Nucleus accumbens (tissue), 56 donors: ENCODE results near the gene GNB3.

ENCODE experiments used
- DNase-seq, 56 donors: peaks; one replicate each; lab custom pipeline; 2025; lab: John Stamatoyannopoulos, UW

Gene GNB3

DNA sequence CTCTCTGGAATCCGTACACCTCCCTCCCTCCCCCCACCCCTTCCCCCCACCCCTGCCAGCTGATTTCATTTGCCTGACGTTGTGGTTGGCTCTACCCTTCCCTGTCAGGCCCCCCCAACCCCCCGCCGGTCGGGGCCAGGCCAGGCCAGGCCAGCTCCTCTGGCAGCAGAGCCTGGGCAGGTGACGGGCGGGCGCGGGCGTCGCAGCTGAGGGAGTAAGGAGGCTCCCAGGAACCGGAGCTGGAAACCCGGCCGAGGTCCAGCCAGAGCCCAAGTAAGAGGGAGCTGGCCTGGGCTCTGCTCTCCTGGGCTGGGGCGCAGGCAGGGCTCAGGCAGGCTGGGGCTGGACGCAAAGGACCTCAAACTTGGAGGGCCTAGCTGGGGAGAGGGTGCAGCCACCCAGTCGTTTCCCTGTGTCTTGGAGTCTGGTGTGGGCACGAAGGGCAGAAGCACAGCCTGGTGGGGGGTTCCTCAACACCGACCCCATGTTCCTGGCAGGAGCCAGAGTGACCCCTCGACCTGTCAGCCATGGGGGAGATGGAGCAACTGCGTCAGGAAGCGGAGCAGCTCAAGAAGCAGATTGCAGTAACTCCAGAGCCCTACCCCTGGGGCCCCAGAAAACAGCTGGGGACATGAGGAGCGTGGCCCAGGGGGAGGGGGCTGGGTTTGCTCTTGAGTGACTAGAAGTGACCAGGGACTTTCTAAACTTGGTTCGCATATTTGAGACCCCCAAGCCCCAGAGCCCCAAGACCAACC lies at the start of gene GNB3:
GNB3 (plus strand) TSS at position 165 of the 755 bp plus-strand sequence; CDS start at position 528, 363 bp downstream.
- DNase-seq, result no peak

DNA sequence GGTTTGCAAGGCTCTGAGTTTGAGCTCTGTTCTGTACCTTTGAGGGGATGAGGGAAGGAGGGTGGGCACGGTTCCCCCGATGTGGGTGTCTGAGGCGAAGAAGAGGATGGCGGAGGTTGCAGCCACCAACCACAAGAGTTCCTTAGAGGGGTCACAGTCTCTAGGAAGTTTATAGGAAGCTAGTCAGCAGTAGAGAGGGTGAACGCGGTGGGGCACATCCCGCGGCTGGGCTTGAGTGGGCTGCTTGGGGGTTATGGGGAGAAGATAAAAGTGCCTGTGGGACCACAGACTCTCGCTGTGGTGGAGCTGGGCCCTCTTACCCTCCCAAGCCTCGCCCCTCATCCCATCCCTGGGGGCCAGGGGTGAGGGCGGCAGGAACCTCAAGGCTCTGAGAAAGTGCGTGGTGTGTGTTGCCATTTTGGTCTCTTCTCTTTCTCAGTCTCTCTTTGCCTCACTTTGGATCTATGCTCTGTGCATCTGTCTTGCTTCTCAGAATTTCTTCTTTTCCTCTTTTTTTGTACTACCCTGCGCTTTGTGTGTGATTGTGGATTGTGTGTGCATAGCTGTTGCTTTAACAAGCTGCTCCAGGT lies 48.7 kb upstream of the GNB3 start:
- DNase-seq, result no peak

DNA sequence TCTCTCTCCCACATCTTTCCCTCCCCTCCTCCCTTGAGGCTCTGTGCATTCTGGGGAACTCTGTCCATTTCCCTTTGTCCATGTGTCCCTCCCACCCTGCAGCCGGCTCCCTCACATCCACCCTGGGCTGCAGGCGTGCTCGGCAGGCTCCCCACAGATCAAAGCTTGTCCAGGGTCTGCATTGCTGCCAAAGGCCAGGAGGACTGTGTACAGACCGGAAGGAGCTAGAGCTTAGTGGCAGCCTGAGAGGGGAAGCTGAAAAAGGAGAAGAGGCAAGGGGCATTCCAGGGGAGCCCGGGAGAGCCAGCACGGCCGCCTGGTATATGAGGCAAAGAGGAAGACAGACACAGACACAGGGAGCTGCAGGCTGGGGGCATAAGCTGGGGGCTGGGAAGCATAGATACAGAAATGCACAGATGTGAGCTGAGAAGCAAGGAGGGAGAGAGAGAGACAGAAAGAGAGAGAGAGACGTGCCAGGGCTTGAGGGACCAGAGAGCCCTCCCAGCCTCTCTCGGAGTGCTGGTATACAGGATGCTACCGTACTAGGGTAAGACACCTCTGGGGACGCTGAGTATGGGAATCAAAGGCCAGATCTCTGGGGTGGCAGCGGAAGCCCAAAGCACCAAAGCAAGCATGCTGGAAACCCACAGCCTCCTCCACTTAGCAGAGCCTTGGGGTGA lies 48.1 kb upstream of the GNB3 start:
- peak in 13 of 56 donors; percentile 10 to 38 (median 19) for DNase-seq

DNA sequence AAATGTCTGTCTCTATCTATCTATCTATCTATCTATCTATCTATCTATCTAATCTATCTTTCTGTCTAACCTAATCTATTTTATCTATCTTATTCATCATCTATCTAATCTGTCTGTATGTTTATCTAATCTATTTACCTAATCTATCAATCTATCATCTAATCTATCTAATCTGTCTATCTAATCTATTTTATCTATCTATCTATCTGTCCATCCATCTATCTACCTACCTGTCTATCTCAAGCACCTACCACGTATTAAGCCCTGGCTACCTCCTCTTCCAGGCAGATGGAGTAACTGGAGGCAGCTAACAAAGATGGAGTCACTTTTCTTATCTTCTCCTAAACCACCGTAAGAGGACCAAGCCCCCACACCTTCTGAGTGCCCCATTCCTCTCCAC lies 45.6 kb upstream of the GNB3 start:
- no peak for DNase-seq

DNA sequence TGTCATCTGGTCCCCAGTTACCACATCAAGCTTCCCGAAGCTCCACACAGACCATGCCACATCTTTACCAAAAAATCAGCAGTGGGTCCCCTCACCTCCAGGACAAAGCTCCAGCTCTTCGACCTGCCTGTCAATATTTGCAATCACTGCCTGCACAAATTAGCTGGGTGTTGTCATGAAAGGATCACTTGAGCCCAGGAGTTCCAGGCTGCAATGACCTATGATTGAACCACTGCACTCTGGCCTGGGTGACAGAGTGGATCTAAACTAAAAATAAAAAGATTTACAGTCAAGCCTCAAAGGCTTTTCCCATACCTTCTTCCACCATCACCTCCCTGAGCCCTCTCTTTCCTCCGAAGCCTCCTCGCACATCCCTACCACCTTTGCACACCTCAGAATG lies 44.1 kb upstream of the GNB3 start:
- DNase-seq, result no peak

DNA sequence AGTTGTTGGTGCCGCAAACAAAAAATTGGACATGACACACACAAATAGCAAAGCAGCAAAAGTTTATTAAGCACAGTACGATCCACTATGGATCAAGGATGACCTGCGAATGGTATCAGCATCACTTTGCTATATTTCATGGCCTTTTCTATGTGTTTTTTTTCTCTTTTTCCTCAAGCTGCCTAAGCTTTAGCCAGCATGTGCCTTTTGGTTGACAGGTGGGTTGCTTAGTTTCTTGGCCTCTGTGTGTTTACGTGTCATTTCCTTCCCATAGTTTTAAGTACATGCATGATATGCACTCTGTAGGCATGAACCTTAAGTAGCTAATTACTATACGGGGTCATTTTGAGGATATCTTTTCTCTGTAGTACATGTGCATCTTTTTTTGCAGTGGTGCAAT lies 41.6 kb upstream of the GNB3 start:
- DNase-seq, result no peak

DNA sequence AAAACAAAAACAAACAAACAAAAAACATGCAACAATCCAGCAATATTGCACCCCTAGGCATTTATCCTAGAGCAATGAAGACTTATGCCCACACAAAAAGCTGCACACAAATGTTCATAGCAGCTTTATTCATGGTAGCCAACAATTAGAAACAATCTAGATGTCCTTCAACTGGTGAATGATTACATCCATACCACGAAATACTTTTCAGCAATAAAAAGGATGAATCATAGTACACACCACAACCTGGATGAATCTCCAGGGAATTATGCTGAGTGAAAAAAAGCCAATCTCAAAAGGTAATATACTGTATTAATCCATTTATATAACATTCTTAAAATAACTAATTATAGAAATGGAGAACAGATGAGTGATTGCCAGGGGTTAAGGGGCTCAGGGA lies 33.6 kb upstream of the GNB3 start:
- no peak for DNase-seq

DNA sequence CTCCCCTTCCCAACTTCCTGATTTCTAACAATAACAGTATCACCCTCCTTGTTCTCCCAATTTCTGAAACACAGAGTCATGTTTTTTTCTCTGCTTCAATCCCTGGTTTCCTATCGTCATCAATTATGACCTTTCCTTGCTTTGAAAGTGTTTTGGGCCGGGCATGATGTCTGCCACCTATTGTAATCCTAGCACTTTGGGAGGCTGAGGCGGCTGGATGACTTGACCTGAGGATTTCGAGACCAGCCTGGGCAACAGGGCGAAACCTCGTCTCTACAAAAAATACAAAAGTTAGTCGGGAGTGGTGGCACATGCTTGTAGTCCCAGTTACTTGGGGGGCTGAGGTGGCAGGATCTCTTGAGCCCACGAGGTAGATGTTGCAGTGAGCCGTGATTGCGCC lies 31.7 kb upstream of the GNB3 start:
- no peak for DNase-seq

DNA sequence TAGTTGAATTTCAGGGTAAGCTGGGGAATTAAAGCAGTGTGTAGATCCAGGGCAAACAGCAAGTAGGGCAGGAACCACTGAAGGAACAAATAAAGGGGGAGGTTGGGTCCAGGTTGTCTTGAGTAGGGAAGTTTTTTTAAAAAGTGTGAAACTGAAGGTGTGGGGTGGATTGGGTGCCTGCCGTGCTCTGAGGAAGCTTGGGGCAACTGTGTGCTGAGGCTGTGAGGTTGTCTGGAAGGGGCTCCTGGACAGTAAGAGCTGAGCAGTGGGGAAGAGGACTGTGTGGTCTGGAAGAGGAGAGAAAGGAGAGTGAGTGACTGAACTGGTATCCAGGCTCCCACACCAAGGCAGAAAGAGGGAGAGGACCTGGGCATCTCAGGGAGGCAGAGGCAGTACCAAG lies 30.0 kb upstream of the GNB3 start:
- no peak for DNase-seq

DNA sequence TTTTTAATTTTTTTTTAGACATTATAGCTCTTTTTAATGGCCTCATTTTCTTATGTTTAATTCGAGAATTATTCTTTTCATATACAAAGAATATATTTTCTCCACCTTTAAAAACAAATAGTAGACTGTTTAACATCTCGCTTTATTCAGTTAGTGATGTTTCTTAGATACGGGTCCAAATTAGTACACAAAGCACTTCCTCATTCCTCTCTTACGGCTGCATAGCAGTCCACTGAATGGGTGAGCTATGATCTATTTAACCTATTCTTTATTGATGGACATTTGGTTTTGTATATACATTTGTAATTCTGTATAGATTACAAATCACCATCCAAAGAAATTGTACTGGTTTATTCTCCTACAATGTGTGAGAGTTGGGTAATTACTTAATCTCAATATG lies 27.4 kb upstream of the GNB3 start:
- no peak for DNase-seq

DNA sequence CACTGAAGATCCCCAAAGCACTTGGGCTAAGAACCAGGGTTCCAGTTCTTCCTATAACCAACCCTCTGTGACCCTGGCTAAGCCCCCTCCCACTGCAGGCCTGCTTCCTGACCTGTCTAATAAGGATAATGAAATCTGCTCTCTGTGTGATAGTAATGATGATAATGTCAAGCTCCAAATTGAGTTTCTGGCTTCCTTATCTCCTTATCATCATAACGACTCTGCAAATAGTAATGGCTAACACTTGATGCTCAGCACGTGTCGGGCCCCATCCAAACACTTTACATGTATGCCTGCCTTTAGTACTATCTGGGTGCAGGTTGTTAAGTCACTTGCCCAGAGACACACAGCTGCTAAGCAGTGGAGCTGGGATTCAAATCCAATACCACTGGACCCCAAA lies 24.1 kb upstream of the GNB3 start:
- DNase-seq, result no peak

DNA sequence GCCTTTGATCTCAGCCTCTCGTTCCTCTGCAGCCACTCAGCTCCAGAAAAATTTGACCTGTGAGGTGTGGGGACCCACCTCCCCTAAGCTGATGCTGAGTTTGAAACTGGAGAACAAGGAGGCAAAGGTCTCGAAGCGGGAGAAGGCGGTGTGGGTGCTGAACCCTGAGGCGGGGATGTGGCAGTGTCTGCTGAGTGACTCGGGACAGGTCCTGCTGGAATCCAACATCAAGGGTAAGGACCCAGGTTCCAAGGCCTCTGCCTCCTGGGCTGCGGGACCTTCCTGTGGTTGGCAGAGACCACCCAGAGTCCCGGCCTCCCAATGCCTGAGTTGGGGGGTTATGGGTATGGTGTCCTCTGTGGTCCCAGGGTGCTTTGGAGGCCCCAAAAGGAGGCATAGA lies 23.6 kb upstream of the GNB3 start:
- no peak for DNase-seq

DNA sequence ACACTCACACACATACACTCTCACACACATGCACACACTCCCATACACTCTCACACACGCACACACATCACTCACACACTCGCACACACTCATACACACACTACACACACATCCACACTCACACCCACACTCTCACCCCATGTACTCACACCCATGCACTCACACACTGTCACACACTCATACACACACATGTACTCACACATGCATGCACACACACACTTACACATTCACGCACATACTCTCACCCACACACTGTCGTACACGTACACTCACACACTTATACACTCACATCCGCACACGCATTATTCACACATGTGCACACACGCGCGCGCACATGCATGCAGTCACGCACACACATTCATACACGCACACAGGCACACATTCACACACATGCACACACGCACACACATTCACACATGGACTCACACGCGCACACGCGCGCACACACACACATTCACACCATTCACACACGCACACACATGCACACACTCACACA lies 23.0 kb upstream of the GNB3 start:
- no peak for DNase-seq

DNA sequence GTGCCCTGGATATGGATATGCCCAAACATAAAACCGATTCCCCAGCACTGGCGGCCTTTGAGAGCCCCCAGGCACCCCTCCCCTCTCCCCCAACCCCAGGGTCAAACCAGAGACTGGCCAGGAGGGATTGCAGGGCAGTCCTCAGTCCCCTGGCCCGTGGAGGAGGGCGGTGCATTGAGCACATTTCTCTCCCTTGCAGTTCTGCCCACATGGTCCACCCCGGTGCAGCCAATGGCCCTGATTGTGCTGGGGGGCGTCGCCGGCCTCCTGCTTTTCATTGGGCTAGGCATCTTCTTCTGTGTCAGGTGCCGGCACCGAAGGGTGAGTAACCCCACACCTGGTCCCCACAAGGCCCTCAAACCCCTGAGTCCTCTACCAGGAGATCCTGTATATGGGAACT lies 22.5 kb upstream of the GNB3 start:
- no peak for DNase-seq

DNA sequence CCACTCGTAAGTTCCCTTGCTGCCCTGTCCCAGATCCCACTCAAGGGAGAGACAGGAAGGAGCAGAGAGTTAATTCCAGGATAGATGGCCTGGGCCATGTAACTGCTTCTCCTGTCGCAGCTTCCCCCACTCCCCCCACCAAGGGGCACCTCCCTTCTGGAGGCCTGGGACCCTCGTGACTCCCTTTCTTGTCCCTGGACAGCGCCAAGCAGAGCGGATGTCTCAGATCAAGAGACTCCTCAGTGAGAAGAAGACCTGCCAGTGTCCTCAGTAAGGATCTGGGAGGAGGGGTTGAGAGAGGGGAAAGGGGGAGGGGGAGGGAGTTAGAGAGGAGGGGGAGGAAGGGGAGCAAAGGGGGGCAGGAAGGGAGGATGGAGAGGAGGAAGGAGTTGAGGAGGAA lies 22.1 kb upstream of the GNB3 start:
- no peak for DNase-seq

DNA sequence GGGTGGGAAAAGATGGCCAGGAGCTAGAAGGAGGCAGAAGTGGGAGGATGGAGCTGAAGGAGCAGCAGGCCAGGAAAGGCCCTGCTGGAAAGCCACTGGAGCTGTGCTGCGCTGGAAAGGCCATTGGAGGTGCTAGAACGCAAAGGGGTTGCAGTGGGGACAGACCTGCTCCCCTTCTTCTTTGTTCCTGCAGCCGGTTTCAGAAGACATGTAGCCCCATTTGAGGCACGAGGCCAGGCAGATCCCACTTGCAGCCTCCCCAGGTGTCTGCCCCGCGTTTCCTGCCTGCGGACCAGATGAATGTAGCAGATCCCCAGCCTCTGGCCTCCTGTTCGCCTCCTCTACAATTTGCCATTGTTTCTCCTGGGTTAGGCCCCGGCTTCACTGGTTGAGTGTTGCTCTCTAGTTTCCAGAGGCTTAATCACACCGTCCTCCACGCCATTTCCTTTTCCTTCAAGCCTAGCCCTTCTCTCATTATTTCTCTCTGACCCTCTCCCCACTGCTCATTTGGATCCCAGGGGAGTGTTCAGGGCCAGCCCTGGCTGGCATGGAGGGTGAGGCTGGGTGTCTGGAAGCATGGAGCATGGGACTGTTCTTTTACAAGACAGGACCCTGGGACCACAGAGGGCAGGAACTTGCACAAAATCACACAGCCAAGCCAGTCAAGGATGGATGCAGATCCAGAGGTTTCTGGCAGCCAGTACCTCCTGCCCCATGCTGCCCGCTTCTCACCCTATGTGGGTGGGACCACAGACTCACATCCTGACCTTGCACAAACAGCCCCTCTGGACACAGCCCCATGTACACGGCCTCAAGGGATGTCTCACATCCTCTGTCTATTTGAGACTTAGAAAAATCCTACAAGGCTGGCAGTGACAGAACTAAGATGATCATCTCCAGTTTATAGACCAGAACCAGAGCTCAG lies 21.4 kb upstream of the GNB3 start:
- no peak for DNase-seq

DNA sequence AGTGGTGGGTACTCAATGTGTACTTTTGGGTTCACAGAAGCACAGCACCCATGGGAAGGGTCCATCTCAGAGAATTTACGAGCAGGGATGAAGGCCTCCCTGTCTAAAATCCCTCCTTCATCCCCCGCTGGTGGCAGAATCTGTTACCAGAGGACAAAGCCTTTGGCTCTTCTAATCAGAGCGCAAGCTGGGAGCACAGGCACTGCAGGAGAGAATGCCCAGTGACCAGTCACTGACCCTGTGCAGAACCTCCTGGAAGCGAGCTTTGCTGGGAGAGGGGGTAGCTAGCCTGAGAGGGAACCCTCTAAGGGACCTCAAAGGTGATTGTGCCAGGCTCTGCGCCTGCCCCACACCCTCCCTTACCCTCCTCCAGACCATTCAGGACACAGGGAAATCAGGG lies 20.6 kb upstream of the GNB3 start:
- DNase-seq, result no peak

DNA sequence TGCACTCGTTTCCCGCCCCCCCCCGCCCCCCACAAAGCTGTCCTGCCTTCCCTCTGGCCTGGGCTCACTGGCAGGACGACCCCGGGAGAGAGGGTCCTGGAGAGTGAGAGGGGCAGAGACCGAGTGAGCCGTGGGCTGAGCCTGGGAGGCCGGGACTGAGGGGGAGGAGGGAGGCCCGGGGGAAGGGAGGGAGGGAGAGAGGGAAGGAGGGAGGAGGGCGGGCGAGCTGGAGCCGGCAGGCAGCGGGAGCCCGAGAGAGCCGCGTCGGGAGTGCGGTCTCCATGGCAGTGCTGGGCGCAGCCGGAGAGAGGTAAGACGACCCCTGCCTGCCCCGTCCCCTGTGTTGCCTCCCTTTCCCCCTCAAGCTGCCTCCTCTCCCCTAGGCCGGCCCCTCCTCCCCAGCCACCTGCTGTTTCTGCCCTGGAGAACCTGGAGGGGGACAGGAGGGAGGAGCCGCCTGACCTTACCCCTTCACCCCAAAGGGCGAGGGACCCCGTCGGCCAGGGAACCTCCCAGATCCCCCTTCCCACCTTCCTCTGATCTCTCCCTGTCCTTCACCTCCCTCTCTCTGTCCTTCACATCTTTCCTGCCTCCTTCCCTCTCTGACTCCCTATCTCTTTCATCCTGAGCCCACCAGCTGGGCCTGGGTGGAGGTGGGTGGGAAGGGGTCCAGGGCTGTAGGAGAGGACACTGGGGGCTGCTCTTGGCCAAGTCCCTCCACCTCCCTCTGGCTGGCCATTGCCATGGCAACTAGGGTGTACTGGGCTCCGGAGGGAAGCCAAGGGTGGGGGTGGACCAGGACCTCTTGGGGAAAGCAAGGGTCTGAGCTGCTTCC lies 18.9 kb upstream of the GNB3 start, which contains the start of gene GPR162:
GPR162 (plus strand) TSS at position 231 of the 835 bp plus-strand sequence. CDS start 2,078 bp downstream, outside the sequence.
- DNase-seq, result peak in 30 of 56 donors; percentile 13 to 83 (median 58)

DNA sequence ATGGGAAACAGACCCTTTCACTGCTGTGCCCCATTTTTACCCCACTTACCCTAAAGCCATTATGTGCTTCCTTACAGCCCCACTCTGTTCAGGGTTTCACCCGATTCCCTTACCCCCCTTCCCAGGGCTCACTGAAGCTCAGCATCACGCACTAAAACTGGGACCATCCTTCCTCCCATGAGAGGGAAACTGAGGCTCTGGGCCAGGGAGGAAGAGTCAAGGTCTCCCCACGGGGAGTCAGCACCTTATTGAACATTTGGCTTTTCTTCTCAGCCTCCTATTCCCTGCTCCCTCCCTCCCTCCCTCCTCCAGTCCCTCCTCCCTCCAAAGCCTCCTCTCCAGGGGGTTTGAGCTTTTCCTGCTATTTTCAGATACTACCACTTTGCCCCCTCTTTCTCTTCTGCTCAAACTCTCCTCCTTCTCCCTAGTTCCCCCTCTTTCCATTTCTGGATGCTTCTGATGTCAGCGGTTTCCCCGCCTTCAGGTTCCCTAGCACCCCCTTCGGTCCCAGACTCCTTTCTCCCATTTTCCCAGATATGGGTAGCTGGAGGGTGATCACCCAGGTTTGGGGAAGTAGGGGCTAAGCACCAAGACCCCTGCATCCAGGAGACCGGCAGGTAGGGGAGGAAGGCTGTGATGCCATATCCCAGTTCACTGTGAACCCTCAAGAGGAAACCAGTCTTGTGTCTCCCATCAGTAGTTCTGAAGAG lies 18.1 kb upstream of the GNB3 start:
- peak in 4 of 56 donors; percentile 10 to 41 (median 22) for DNase-seq
